Activated B cell treated with CpG ODN at 0.5 μM for 24 hours (primary cell): Measurements from ENCODE around the gene CASZ1. TPM values are rescaled to one million over a fixed set of nuclear protein-coding genes. Genes with fewer than 3 reads are reported as not detected.

Experiments
- ATAC-seq: fragments of 200-7000 bp; cut with Tn5 transposase; one replicate; pipeline ENCODE4 v1.10.0; 2021; ENCODE audit warnings: low read depth, mild to moderate bottlenecking, moderate library complexity
- CTCF ChIA-PET: fragments of 350-600 bp; sonication (Branson Sonifier 250); formaldehyde crosslinking; loops from one replicate; lab custom pipeline; 2021; ENCODE audit warnings: antibody characterized with exemption; lab: Charles Lee
- POLR2A ChIA-PET: fragments of 350-600 bp; sonication (Branson Sonifier 250); formaldehyde crosslinking; loops from one replicate; lab custom pipeline; 2021; ENCODE audit warnings: antibody characterized with exemption; lab: Charles Lee
- DNase-seq: peaks from one replicate; pipeline ENCODE4 v3.0.0; 2022
- H3K27ac Mint-ChIP-seq: one replicate; pipeline ENCODE4 v1.8.0; 2020; ENCODE audit warnings: mixed read lengths
- H3K27me3 Mint-ChIP-seq: one replicate; pipeline ENCODE4 v1.8.0; 2021; ENCODE audit warnings: mixed read lengths
- H3K36me3 Mint-ChIP-seq: one replicate; pipeline ENCODE4 v1.8.0; 2021; ENCODE audit warnings: low read depth, mixed read lengths
- H3K4me1 Mint-ChIP-seq: one replicate; pipeline ENCODE4 v1.8.0; 2021; ENCODE audit warnings: mixed read lengths
- H3K4me3 Mint-ChIP-seq: one replicate; pipeline ENCODE4 v1.8.0; 2020; ENCODE audit warnings: mild to moderate bottlenecking, mixed read lengths
- H3K9me3 Mint-ChIP-seq: one replicate; pipeline ENCODE4 v1.8.0; 2020; ENCODE audit warnings: mixed read lengths
- intact Hi-C: fragments of 100-400 bp; cut with micrococcal nuclease; formaldehyde crosslinking; loops from one replicate; pipeline ENCODE4 v1.15.1; 2024
- total RNA-seq: library from RNA; stranded (reverse); gene quantifications from 2 replicates; pipeline ENCODE4 v1.2.3, GENCODE V29; 2022
- TF ChIP-seq, protein P1 (sequence below): fragments of 200-600 bp; IDR thresholded peaks from one replicate; pipeline ENCODE4 v1.8.0; 2022; ENCODE audit warnings: antibody characterized with exemption, mild to moderate bottlenecking

The CASZ1 gene
- total RNA-seq, 1 donor from 2014 or later, result 35.6 TPM

DNA sequence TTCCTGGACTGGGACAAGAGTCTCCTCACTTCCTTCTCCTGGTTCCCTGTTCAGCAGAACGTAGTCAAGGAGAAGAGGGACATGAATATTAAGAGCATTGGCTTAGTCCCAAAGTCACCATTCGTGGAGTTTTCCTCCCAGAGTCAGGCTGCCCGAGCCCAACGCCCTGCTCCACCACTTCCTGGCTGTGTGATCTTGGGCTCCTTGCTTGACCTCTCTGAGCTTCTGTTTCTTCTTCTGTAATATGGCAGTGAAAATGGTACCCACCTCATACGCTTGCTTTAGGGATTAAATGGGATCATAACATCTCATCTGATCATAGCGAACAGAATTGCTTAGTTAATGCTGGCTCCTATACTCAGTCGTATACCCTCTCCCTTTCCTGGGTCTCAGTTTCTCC, 12.0 kb upstream of the CASZ1 start:
- Mint-ChIP-seq H3K27me3 (peaks cover 21% of the 10 kb centered on the region), H3K4me1 (peaks cover 1% of the 10 kb centered on the region), H3K27ac (no peak overlapping the region), H3K4me3 (no peak overlapping the region), H3K36me3 (no peaks in the 10 kb centered on the region), H3K9me3 (no peaks in the 10 kb centered on the region)
- ATAC-seq (no peak), DNase-seq (no peak)
- POLR2A ChIA-PET, result no interaction called here
- intact Hi-C loops, result no loop called here
- CTCF ChIA-PET, result no interaction called here
- TF ChIP-seq, protein P1, sequence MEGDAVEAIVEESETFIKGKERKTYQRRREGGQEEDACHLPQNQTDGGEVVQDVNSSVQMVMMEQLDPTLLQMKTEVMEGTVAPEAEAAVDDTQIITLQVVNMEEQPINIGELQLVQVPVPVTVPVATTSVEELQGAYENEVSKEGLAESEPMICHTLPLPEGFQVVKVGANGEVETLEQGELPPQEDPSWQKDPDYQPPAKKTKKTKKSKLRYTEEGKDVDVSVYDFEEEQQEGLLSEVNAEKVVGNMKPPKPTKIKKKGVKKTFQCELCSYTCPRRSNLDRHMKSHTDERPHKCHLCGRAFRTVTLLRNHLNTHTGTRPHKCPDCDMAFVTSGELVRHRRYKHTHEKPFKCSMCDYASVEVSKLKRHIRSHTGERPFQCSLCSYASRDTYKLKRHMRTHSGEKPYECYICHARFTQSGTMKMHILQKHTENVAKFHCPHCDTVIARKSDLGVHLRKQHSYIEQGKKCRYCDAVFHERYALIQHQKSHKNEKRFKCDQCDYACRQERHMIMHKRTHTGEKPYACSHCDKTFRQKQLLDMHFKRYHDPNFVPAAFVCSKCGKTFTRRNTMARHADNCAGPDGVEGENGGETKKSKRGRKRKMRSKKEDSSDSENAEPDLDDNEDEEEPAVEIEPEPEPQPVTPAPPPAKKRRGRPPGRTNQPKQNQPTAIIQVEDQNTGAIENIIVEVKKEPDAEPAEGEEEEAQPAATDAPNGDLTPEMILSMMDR, result no peak

- ChIA-PET POLR2A (no interaction called here), CTCF (no interaction called here)
- Mint-ChIP-seq H3K36me3 (no peaks in the 10 kb centered on the region), H3K27me3 (peaks cover 23% of the 10 kb centered on the region), H3K4me1 (peaks cover 1% of the 10 kb centered on the region), H3K9me3 (no peaks in the 10 kb centered on the region), H3K4me3 (no peak overlapping the region), H3K27ac (no peak overlapping the region)
- intact Hi-C loops, result no loop called here
- ATAC-seq (no peak), DNase-seq (no peak)
- TF ChIP-seq, protein P1, result no peak
Measured at GRCh38 chr1:10806966-10807365, 10.5 kb upstream of the CASZ1 start.

- CTCF ChIA-PET, result no interaction called here
- H3K27me3 Mint-ChIP-seq, result peaks cover 26% of the 10 kb centered on the region
- no peak overlapping the region for H3K4me3 Mint-ChIP-seq
- DNase-seq (no peak), ATAC-seq (no peak)
- H3K36me3 Mint-ChIP-seq, result no peaks in the 10 kb centered on the region
- no peak overlapping the region for H3K27ac Mint-ChIP-seq
- POLR2A ChIA-PET, result no interaction called here
- TF ChIP-seq, protein P1, result no peak
- H3K4me1 Mint-ChIP-seq, result peaks cover 1% of the 10 kb centered on the region
- intact Hi-C loops, result no loop called here
- H3K9me3 Mint-ChIP-seq, result no peaks in the 10 kb centered on the region
Measured at GRCh38 chr1:10803971-10804820, 7.8 kb upstream of the CASZ1 start.

DNA sequence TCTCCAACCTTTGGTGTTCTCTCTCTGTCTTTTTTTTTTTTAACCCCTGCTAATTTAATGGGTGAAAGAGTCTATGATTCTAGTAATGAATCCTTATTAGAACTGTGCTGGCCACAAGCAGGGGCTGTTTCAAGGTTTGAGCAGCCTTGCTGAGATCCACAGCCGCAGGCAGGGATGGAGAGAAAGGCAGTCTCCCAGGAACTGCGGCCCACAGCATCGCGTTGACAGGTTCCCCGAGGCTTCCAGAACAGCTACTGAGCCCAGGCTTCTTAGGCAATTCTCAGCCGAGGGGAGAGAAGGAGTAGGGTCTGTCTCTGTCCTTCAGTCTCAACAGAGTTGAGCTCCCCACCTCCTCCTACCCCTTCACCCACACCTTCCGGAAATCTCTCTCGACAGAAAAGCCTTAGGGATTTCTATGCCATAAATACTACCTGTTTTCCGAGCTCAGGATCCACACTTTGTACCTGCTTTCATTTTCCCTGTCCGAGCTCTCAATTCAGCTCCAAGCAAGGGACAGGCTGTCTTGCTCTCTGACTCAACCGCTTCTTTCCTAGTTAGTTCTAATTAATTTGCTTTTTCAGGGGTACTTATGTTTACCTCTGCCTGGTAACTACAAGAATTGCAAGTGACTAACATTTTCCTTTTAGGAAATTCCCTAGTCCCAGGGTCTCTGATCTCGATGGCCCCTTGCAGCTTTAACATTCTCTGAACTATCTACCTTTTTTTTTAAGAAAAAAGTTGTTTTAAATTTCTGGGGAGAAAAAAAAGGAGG, 6.7 kb upstream of the CASZ1 start:
- Mint-ChIP-seq H3K27ac (no peak overlapping the region), H3K4me3 (no peak overlapping the region), H3K4me1 (peaks cover 1% of the 10 kb centered on the region), H3K27me3 (peaks cover 32% of the 10 kb centered on the region), H3K9me3 (no peaks in the 10 kb centered on the region), H3K36me3 (no peaks in the 10 kb centered on the region)
- no peak for ATAC-seq
- ChIA-PET CTCF (no interaction called here), POLR2A (no interaction called here)
- no peak for DNase-seq
- TF ChIP-seq, protein P1, result no peak
- intact Hi-C loops, result no loop called here

DNA sequence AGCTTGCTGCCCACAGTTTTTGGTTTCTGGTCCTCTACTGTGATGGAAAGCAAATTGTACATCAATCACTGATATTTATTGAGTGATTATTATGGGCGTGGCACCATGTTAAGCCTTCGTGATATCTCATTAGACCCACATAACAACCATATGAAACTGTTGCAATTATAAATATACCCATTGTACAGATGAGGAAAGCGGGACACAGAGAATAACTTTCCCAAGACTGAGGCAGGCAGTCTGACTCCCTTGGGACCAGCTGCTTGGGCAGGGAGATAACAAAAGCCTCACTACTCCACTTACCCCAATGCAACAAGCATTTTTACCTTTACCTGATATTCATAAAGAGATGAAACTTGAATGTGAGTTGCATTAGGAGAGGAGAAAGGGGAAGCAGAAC, 4.3 kb upstream of the CASZ1 start:
- Mint-ChIP-seq H3K36me3 (no peaks in the 10 kb centered on the region), H3K27ac (no peak overlapping the region), H3K9me3 (no peaks in the 10 kb centered on the region), H3K4me1 (peaks cover 1% of the 10 kb centered on the region), H3K4me3 (no peak overlapping the region), H3K27me3 (peaks cover 31% of the 10 kb centered on the region)
- TF ChIP-seq, protein P1, result no peak
- POLR2A ChIA-PET, result no interaction called here
- CTCF ChIA-PET, result no interaction called here
- no peak for DNase-seq
- intact Hi-C loops, result no loop called here
- no peak for ATAC-seq
